DOHH2 (cell line): Measurements from ENCODE around the gene TERB2.
"Not testable (repeated sequence)": the region's sequence is repeated elsewhere in the genome, so short reads cannot be mapped to it uniquely, and the experiment has no call there.

Source experiments
- H3F3A ChIP-seq: fragments of 200-600 bp; sonication (generic), shearing (Covaris generic); 2 replicates; pipeline ENCODE4 v1.6.0; 2016; ENCODE audit warnings: antibody characterized with exemption, mild to moderate bottlenecking; ENCODE audit not compliant: control insufficient read depth, insufficient read depth
- H3K27ac ChIP-seq: fragments of 200-600 bp; sonication (generic); 2 replicates; pipeline ENCODE4 v1.5.1; 2014; ENCODE audit warnings: low read depth, mild to moderate bottlenecking, low read length, moderate library complexity
- H3K27me3 ChIP-seq: fragments of 200-600 bp; sonication (generic); 2 replicates; pipeline ENCODE4 v1.6.1; 2014; ENCODE audit warnings: mild to moderate bottlenecking, low read length, mixed read lengths; ENCODE audit not compliant: control insufficient read depth
- H3K36me3 ChIP-seq: fragments of 200-600 bp; sonication (generic); 2 replicates; pipeline ENCODE4 v1.6.1; 2014; ENCODE audit warnings: mild to moderate bottlenecking, low read length, moderate library complexity, mixed read lengths; ENCODE audit not compliant: control insufficient read depth
- H3K4me1 ChIP-seq: fragments of 200-600 bp; sonication (generic); 2 replicates; pipeline ENCODE4 v1.6.1; 2014; ENCODE audit warnings: mild to moderate bottlenecking, low read length, mixed read lengths; ENCODE audit not compliant: control insufficient read depth
- H3K4me2 ChIP-seq: fragments of 200-600 bp; sonication (generic); 2 replicates; pipeline ENCODE4 v1.6.0; 2014; ENCODE audit warnings: mild to moderate bottlenecking, low read length, moderate library complexity
- H3K4me3 ChIP-seq: fragments of 200-600 bp; sonication (generic); 2 replicates; pipeline ENCODE4 v1.5.1; 2014; ENCODE audit warnings: mild to moderate bottlenecking, low read length, mixed read lengths
- H3K79me2 ChIP-seq: fragments of 200-600 bp; sonication (generic); 2 replicates; pipeline ENCODE4 v1.6.1; 2014; ENCODE audit warnings: mild to moderate bottlenecking, low read length, mixed read lengths; ENCODE audit not compliant: control insufficient read depth
- H3K9me2 ChIP-seq: fragments of 200-600 bp; sonication (generic); replicated peaks from 2 replicates; pipeline ENCODE4 v1.6.1; 2014; ENCODE audit warnings: mild to moderate bottlenecking, low read length, mixed read lengths; ENCODE audit not compliant: control insufficient read depth
- H3K9me3 ChIP-seq: fragments of 200-600 bp; sonication (generic); 2 replicates; pipeline ENCODE4 v1.6.1; 2014; ENCODE audit warnings: antibody characterized with exemption, low read length, mixed read lengths; ENCODE audit not compliant: control insufficient read depth, insufficient read depth
- H4K20me1 ChIP-seq: fragments of 200-600 bp; sonication (generic); 2 replicates; pipeline ENCODE4 v1.6.0; 2014; ENCODE audit warnings: low read depth, mild to moderate bottlenecking, antibody characterized with exemption, low read length, moderate library complexity; ENCODE audit not compliant: control insufficient read depth, insufficient read depth
- CTCF ChIP-seq: fragments of 200-600 bp; sonication (generic); IDR thresholded peaks from one replicate; pipeline ENCODE4 v1.5.1; 2014; ENCODE audit warnings: antibody characterized with exemption, mild to moderate bottlenecking, low read depth, low read length; ENCODE audit not compliant: poor library complexity, severe bottlenecking
- EZH2phosphoT487 ChIP-seq: fragments of 200-600 bp; sonication (generic); IDR thresholded peaks from 2 replicates; pipeline ENCODE4 v1.6.1; 2017; ENCODE audit warnings: borderline replicate concordance, mild to moderate bottlenecking, antibody characterized with exemption, low read length, moderate library complexity, mixed read lengths

The TERB2 gene

GRCh38 chr15:45009046-45009445 lies 52.6 kb downstream of the TERB2 start:
- H3K4me1 ChIP-seq, result no peaks in the 10 kb centered on the region
- H4K20me1 ChIP-seq, result no peaks in the 10 kb centered on the region
- no peak overlapping the region for H3K4me2 ChIP-seq
- H3K36me3 ChIP-seq, result no peaks in the 10 kb centered on the region
- no peaks in the 10 kb centered on the region for H3K79me2 ChIP-seq
- no peaks in the 10 kb centered on the region for H3K9me2 ChIP-seq
- H3K4me3 ChIP-seq, result no peak overlapping the region
- no peak overlapping the region for H3K27ac ChIP-seq
- H3K9me3 ChIP-seq, result no peaks in the 10 kb centered on the region
- no peaks in the 10 kb centered on the region for H3F3A ChIP-seq
- no peaks in the 10 kb centered on the region for H3K27me3 ChIP-seq
- no peak for TF ChIP-seq CTCF

GRCh38 chr15:45015114-45015513 lies 58.6 kb downstream of the TERB2 start:
- not testable (repeated sequence) for H3K79me2 ChIP-seq, H3K27me3 ChIP-seq, H3K4me1 ChIP-seq, H4K20me1 ChIP-seq, H3K9me2 ChIP-seq, H3K4me2 ChIP-seq, H3K4me3 ChIP-seq, H3K36me3 ChIP-seq, H3F3A ChIP-seq, H3K27ac ChIP-seq, H3K9me3 ChIP-seq

GRCh38 chr15:45020222-45020900 lies 63.9 kb downstream of the TERB2 start:
- H3K4me3 ChIP-seq, H4K20me1 ChIP-seq, H3F3A ChIP-seq, H3K27me3 ChIP-seq, H3K4me2 ChIP-seq, H3K36me3 ChIP-seq, H3K4me1 ChIP-seq, H3K9me3 ChIP-seq, H3K27ac ChIP-seq, H3K9me2 ChIP-seq, H3K79me2 ChIP-seq: not testable (repeated sequence)

GRCh38 chr15:45020901-45021259 lies 64.4 kb downstream of the TERB2 start:
- H3K27ac ChIP-seq, H3K4me1 ChIP-seq, H3K79me2 ChIP-seq, H4K20me1 ChIP-seq, H3K36me3 ChIP-seq, H3K9me2 ChIP-seq, H3K4me2 ChIP-seq, H3K27me3 ChIP-seq, H3F3A ChIP-seq, H3K9me3 ChIP-seq, H3K4me3 ChIP-seq: not testable (repeated sequence)

GRCh38 chr15:45021348-45021747 lies 64.9 kb downstream of the TERB2 start:
- Histone ChIP-seq H3K36me3 (no peaks in the 10 kb centered on the region), H3K79me2 (no peaks in the 10 kb centered on the region), H4K20me1 (no peaks in the 10 kb centered on the region), H3K27me3 (no peaks in the 10 kb centered on the region), H3K9me3 (no peaks in the 10 kb centered on the region), H3K4me3 (no peak overlapping the region), H3K9me2 (no peaks in the 10 kb centered on the region), H3F3A (no peaks in the 10 kb centered on the region), H3K27ac (no peak overlapping the region), H3K4me1 (peaks cover 12% of the 10 kb centered on the region), H3K4me2 (no peak overlapping the region)
- TF ChIP-seq EZH2phosphoT487, result no peak
- TF ChIP-seq CTCF, result no peak
